ENCODE data around the gene MIXL1.
A peak's percentile ranks its signal among the peaks of the same experiment; 100 is the strongest.
"Not testable (repeated sequence)": the region's sequence is repeated elsewhere in the genome, so short reads cannot be mapped to it uniquely, and the experiment has no call there.

The MIXL1 gene

DNA sequence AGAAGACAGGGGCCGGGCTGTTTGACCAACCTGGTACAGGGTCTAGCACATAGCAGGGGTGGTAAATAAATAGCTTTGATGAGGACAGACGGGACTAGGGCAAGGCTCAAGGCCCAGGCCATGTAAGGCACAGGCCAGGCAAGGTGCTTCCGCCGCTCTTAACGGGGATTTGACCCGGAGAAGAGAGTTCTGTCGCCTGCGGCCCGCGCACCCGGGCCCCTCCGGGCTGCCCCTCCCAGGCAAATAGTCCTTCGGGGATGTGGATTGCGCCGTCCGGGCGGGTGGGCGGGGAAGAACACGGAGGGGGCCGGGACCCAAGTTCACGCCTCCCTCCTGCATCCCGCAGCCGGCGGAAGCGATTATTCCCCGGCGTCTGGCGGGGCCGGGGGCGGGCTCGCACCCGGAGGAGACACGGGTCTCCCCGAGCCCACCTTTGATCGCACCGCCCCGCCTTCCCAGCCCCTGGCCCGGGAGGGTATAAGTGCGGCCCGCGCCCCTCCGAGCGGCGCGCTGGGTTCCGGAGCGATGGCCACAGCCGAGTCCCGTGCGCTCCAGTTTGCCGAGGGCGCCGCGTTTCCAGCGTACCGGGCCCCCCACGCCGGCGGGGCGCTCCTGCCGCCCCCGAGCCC is at the start of gene MIXL1:
Gene MIXL1 (plus strand): TSS at position 508 of the 629 bp plus-strand sequence. CDS start 18 bp downstream, at position 526.
- no peak for DNase-seq

DNA sequence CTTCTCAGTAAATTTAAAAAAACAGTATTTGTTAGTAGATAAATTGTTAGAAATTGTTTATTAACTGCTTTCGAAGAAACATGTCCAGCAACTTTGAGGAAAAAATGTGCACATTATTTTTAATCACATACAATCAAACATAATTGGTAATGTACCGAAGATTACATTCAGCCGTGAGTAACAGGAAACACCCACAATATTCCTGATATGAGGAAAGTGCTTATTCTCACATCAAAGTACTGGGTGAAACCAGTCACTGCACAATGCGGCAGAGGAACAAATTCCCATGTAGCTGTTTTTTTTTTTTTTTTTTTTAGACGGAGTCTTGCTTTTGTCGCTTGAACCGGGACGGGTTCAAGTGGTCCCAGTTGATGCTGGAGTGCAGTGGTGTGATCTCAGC is 46.6 kb upstream of the MIXL1 start:
- no peak for DNase-seq

DNA sequence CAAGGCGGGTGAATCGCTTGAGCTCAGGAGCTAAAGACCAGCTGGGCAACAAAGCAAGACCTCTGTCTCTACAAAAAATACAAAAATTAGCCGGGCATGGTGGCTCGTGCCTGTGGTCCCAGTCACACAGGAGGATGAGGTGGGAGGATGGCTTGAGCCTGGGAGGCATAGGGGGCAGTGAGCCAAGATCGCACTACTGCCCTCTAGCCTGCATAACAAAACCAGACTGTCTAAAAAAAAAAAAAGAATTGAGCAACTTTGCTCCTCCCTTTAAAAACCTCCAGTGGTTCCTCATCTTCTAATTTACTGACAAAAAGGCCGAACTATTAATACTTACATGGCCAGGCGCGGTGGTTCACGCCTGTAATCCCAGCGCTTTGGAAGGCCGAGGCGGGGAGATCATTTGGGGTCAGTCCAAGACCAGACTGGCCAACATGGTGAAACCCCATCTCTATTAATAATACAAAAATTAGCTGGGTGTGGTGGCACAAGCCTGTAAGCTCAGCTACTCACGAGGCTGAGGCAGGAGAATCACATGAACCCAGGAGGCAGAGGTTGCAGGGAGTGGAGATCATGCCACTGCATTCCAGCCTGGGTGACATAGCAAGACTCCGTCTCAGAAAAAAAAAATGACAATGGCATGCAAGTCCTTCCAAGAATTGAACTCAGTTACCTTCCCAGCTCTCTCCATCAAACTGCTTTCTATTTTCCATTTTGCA is 41.3 kb upstream of the MIXL1 start:
- no peak for DNase-seq

DNA sequence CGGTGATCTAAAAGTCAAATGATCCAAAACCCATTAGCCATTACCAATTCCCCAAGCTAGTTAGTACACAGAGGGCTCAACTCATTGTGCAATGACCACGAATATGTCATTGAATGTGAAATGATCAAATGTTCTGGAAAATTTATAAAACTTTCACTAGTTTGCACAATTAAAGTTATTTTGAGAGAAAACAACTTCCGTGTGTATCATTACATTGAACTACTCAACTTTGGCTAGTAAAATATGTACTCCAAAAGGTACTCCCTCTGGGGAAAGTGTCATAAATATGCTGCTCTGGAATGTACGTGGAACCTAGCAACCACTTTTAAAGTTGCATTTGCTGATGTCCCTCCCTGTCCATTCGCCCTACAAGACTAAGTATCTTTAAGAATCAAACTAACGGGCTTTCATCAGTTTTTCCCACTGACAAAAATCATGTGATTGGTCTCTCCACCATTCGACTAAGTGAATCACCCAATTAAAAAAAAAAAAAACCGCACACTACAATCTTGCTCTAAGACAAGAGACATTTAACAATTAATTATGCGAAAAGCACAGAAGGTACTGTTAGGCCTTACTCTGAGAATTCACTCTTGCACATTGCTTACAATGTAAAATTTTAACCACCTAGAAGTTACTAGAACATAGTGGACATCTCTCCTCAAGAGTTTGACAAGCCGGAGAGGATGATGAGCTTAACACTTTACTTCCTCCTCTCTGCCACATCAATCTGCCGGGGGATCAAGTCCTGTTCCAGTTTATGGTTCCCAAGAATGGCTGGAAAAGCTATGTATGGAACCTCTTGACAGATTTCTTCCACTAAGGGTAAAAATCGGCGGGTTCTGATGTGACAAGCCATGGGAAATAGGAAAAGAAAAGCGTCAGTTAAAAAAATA is 38.1 kb upstream of the MIXL1 start:
- no peak for DNase-seq

DNA sequence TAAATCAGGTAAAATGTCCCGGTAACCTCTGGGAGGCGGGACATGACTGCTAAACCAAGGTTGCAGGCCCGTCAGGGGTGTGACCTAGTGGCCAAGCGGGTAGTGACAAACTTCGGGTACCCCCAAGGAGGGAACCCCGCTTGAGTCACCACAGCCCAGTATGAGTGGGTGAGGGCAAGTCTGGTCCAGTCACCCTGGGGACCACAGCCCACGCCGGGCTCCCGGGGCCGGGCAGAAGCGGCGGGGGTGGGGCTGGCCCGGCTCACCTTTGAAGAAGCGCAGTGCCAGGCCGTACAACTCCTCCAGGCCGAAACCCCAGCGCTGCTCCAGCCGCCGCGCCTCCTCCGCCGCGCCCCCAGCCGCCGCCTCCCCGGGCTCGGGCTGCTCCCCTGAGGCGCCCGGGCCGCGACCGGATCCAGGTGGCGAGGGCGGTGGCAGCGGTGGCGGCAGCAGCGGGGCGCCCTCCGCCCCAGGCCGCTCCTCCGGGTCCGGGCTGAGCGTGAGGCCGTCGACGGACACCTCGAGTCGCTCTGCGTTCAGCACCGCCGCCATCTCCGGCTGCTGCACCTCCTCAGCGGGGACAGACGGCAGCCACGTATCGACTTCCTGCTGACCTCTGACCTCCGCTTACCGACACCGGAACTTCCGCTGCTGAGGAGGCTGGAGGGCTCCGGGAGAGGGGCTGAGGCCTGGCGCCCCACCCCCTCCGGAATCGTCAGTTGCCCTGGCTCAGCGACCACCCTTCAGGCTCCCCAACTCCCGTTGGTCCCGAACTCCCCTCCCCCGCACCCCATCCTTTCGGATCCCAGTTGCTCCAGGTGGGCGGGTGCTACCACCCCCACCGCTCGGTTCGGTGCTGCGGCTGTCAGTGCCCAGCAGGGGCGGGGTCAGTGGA is 37.1 kb upstream of the MIXL1 start, which contains the start of gene ACBD3:
Gene ACBD3 (minus strand): TSS at position 618 of the 895 bp plus-strand sequence. CDS start 66 bp downstream, at position 552.
- peak; percentile 74 for DNase-seq

DNA sequence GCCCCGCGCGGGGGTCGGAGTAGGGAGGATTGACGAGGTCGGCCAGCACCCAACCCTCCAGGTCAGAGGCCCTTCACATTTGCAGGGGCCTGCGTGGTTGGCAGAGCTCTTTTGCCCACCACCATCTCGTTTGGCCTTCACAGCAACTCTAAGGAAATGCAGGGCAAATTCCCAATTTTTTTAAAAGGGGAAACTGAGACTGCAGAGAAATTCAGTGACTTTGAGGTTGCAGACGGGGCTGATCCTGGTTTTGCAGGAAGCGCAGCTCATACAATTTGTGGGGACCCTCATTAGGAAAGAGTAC is 36.5 kb upstream of the MIXL1 start:
- no peak for DNase-seq

DNA sequence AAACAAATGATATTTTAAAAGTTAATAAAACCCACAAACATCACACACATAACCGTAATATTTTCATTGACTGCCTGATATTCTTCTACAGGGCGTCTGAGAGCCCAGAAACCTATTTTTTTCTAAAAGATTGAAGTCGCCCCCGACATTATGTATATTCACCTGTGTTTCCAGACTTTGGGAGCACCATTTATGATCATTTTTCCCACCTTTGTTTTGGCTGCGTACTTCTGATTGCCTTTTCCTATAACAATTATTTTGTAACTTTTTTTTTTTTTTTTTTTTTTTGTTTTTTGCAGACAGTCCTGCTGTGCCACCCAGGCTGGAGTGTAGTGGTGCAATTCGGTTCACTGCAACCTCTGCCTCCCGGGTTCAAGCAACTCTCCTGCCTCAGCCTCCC is 36.1 kb upstream of the MIXL1 start:
- DNase-seq: no peak

DNA sequence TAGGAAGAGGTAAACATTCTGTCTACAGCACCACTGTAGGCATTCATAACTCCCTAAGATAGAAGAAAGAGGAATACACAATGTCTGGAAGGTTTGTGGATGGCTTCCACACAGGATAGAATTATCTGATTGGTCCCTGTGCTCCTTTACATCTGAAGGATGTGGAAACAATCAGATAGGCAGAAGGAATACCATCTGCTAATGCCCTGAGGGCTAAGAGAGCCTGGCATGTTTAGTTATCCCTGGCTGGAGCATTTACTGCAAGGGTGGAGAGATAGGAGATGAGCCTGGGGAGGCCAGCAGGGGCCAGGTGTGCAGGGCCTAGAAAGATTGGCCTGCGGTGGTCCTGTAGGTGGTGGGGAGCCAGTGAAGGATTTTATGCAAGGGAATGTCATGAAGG is 28.3 kb upstream of the MIXL1 start:
- DNase-seq: no peak

DNA sequence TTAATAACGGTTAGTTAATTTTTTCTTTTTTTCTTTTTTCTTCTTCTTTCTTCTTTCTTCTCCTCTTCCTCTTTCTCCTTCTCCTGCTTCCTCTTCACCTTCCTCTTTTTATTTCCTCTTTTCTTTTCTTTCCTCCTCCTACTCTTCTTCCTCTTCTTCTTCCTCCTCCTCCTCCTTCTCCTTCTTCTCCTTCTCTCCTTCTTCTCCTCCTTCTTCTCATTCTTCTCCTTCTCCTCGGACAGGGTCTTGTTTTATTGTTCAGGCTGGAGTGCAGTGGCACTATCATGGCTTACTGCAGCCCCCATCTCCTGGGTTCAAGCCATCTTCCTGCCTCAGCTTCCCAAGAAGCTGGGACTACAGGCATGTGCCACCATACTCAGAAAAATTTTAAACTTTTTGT is 23.5 kb upstream of the MIXL1 start:
- no peak for DNase-seq

DNA sequence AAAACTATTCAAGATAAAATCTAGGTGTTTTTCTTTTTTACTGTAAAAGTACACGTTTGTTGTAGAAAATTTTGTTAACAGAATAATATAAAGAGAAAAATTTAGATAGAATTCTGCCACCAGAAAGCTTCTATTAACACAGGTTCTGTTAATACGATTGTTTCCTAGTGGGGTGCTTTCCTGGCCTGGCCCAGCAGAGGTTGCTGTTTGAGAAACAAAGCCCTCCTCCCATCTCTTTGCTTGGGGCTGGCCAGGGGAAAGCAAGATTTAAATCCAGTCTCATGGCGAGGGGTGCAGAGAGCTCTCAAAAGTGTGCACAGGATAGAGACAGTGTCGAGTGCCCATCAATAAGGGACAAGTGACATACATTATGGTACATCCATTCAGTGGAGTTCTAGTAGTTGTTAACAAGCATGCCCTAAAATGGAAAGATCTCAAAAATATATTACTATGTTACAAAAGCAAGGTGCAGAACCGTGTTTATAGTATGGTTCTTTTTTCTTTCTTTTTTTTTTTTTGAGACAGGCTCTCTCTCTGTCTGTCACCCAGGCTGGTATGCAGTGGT is 22.4 kb upstream of the MIXL1 start:
- DNase-seq: no peak

DNA sequence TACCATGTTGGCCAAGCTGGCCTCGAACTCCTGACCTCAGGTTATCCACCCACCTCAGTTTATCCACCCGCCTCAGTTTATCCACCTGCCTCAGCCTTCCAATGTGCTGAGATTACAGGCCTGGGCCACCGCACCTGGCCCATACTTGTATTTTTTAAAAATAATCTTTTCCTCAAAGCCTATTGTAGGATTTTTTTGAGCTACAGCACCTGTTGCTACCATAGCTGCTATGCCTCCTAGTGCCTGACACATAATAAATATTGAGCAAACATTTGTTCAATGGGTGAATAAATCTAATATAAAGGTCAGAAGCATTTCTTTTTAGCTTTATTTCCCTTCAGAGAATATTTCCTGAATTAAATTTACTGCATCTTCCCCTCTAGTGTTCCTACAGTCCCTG is 21.2 kb upstream of the MIXL1 start:
- no peak for DNase-seq

DNA sequence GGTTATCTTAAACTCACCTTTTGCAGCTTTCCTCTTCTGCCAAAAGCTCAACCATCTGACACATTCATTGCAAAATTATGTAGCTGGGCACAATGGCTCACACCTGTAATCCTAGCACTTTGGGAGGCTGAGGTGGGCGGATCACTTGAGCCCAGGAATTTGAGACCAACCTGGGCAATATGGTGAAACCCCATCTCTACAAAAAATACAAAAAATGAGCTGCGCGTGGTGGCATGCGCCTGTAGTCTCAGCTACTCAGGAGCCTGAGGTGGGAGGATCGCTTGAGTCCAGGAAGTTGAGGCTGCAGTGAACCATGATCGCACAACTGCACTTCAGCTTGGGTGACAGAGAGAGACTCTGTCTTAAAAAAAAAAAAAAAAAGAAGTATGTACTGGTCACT is 20.8 kb upstream of the MIXL1 start:
- not testable (repeated sequence) for DNase-seq

DNA sequence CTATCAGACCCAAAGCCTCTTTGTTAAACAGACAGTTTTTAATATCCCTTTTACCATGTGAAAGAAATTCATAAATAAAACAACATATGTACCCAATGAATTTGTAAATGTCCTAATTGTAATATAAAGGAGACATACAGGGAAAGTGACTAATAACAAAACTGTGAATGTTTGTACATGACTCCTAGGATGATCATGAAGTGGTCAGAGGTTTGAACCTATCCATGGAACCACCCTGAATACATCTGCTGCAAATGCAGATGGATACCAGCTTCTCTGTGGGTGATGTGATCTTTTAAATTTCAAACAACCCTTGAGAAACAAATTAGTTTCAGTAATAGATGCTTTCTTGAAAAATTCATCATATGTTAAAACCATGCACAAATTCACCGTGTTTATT is 20.2 kb upstream of the MIXL1 start:
- DNase-seq: no peak

DNA sequence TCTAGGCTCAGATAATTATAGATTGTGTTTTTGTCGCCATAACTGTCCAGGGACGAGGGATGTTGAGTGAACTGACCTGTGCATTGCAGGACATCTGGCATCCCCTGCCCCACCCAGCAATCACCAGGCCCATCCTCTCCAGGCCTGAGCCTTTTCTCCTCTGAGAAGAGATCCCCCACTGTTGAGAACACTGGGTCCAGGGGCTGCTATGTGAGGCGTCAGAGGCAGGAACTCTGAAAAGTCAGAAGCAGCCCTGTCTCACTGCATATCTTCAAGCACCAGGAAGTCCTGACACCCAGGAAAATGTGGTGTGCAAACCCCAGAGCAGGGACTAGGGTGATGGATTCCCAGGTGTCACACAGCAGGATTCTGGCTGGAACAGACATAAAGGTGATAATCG is 19.8 kb upstream of the MIXL1 start:
- no peak for DNase-seq

DNA sequence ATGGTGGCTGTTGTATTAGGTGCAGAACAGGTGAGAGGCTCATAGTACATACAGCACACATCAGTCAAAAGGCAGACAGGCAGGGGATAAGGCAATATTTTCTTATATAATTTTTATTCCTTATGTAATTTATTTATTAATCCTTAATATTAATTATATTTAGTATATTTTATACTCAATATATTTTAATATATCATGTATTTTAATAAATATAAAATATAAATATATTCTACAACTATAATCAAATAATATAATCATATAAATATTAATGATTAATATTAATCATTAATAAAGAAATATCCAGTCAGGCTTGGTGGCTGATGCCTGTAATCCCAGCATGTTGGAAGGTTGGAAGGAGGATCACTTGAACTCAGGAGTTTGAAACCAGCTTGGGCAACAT is 19.3 kb upstream of the MIXL1 start:
- no peak for DNase-seq

DNA sequence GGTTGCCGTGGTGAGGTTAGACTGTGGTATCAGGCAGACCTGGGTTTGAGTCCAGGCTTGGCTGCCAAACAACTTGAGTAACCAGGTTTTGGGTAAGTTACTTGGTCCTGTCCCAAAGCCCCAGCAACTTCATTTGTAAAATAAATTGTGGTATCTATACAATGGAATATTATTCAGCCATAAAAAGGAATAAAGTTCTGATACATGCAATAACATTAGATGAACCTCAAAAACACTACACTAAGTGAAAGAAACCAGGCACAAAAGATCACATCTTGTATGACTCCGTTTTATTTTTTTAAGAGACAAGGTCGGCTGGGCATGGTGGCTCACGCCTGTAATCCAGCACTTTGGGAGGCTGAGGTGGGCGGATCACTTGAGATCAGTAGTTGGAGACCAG is 16.4 kb upstream of the MIXL1 start:
- no peak for DNase-seq

DNA sequence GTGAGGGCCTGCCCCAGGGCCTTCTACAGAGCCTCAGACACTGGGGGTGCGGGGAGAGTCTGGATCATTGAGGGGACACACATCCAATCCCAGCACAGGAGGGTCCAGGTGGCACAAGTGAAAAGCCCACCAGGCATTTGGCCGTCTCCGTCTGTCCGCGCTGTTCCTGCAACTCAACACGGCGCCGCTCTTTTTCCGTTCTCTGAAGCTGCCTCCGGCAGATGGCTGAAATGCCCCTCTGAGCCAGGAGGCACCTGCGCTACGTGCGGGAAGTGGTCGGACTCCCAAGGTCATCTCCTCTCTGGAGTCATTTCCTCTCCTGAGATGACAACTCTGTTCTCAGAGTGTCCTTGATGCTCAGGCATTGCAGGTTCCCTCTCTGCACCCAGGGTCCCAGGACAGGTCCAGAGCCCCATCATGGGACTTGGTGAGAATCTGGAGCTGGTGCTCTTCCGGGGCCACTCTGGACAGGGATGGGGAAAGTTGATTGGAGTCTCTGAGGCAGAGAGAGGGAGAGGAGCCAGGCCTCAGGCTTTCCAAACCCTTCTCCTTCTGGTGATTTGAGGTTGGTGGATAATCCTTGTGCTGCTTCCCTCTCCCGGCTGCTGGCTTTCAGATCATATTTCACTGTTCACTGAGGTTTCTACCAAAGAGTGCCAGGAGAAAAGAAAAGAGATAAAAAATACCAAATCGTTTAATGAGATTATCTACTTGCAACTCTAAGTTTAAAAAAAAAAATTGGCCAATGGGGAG is 14.0 kb upstream of the MIXL1 start:
- no peak for DNase-seq

DNA sequence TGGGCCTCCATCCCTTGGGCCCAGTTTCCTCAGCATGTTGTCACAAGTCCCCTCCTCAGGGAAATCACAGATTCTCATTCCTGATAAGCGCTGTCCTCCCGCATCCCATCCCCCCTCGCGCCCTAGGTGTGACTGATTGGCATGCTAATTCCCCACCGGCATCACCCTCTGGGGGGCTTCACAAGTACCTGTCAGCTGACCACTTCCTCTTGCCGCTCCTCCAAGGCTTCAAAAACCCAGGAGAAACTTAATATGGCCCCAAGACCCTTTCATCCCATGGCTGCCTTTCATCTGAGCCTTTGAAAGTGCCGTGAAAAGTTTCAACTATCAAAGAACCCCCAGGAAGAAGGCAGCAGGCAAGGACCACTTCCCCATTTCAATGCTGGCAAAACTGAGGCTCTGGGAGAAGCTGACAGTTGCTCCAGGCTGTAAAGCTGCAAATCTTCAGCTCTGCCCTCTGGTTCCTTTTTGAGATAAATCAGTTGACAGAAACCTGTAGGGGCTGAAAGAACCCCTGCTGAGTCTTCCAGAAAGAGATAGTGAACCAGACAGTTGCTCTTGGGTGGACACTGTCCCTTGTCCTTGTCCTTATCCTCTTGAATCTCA is 12.8 kb upstream of the MIXL1 start:
- no peak for DNase-seq

DNA sequence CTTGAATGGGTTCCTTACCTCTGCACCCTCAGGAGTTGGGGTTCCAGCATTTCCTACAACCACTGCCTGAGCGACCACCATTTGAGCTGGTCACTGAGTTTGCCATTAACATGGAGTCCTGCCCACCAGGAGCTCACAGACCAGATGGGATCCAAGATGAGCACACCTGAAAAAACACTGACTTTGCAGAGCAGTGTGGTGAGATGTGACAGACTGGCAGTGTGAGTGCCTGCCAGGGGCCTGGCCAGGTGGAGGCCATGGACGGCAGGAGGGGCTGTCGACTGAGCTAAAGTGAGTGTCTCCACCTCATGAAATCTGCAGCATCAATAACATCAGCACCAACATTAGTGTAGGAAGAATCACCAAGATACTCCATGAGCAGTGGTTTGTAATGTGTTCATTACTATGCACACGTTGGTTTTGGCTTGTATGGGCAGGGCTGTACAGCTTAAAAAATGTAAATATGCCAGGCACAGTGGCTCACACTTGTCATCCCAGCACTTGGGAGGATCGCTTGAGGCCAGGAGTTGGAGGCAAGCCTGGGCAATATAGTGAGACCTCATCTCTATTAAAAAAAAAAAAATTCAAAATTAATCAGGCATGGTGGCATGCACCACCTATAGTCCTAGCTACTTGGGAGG is 12.2 kb upstream of the MIXL1 start:
- DNase-seq: no peak

DNA sequence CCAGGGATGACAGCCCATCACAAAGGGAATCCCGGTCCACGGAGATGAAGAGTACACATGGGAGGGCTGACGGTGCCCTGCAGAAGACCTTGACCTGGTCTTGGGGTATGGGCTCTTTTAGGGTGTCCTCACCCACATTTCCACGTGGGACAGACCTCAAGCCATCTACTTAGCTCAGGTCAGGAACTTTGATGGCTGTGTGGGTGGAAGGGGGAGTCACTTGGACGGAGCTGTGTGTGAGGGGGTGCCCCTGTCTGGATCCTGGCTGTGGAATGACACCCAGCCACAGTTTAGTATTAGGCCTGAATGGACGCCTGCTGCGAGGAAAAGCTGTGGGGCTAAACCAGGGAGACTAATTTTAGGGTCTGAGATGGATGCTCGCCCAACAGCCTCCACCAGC is 10.9 kb upstream of the MIXL1 start:
- no peak for DNase-seq

DNA sequence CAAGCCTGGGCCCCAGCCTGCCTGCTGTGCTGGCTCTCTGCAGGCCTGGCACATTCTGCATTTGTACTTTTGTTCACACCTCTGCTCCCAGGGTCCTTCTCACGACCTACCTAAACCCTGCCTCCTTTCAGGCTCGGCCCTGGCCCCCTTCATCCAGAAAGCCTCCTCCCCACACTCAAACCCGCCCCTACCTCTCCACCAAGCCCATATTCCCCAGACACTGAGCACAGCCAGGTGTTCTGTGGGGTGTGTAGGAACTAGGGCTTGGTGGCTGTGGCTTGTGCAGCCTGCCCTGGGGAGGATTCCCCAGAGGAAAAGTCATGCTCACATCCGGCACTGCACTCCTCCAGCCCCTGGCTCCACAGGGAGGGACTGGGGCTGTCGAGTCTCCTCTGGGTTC is 8.2 kb upstream of the MIXL1 start:
- no peak for DNase-seq
